HepG2 (cell line): ENCODE results near the gene KLHL35. TPM values are rescaled to one million over a fixed set of nuclear protein-coding genes. Genes with fewer than 3 reads are reported as not detected.

Experiments used
- AFF4 ChIP-seq: sonication (generic); formaldehyde crosslinking; IDR thresholded peaks from 2 replicates; pipeline ENCODE4 v1.4.0; 2020; ENCODE audit warnings: missing genetic modification reagents
- BCL6 ChIP-seq: IDR thresholded peaks from 2 replicates; pipeline ENCODE4 v1.6.1; 2016; ENCODE audit warnings: missing genetic modification reagents, missing compliant biosample characterization
- EZH2 ChIP-seq: conservative IDR thresholded peaks from 2 replicates; pipeline ENCODE4 v1.6.1; 2012; ENCODE audit warnings: mild to moderate bottlenecking, low read depth, low read length, moderate library complexity
- KDM3A ChIP-seq: IDR thresholded peaks from 2 replicates; pipeline ENCODE4 v1.6.1; 2018; ENCODE audit warnings: low read depth, missing compliant biosample characterization
- MEIS1 ChIP-seq: sonication (generic); formaldehyde crosslinking; IDR thresholded peaks from 2 replicates; pipeline ENCODE4 v1.9.0; 2021; ENCODE audit warnings: mild to moderate bottlenecking, missing genetic modification reagents, moderate library complexity, borderline replicate concordance
- RCOR2 ChIP-seq: IDR thresholded peaks from 2 replicates; pipeline ENCODE4 v1.6.1; 2016; ENCODE audit warnings: missing biosample characterization, missing genetic modification reagents
- RNF2 ChIP-seq: fragments of 450-650 bp; conservative IDR thresholded peaks from 2 replicates; pipeline ENCODE4 v1.6.1; 2016; ENCODE audit warnings: low read depth
- TSC22D2 ChIP-seq: sonication (generic); formaldehyde crosslinking; IDR thresholded peaks from 2 replicates; pipeline ENCODE4 v1.5.1; 2020; ENCODE audit warnings: missing genetic modification reagents, mild to moderate bottlenecking, borderline replicate concordance
- XRCC5 ChIP-seq: fragments of 200-400 bp; formaldehyde crosslinking; optimal IDR thresholded peaks from 2 replicates; pipeline ENCODE3; 2017; ENCODE audit warnings: mild to moderate bottlenecking, low read length
- ZBTB26 ChIP-seq: IDR thresholded peaks from 2 replicates; pipeline ENCODE4 v1.6.1; 2016; ENCODE audit warnings: missing compliant biosample characterization, missing genetic modification reagents, borderline replicate concordance
- ZBTB3 ChIP-seq: sonication (generic); formaldehyde crosslinking; IDR thresholded peaks from 2 replicates; pipeline ENCODE4 v1.4.0; 2020; ENCODE audit warnings: low read depth, mild to moderate bottlenecking, moderate library complexity, missing genetic modification reagents, borderline replicate concordance
- ZNF557 ChIP-seq: sonication (generic); formaldehyde crosslinking; IDR thresholded peaks from 2 replicates; pipeline ENCODE4 v1.4.0; 2020; ENCODE audit warnings: missing genetic modification reagents
- ZNF770 ChIP-seq: sonication (generic); formaldehyde crosslinking; IDR thresholded peaks from 2 replicates; pipeline ENCODE4 v1.5.0; 2020; ENCODE audit warnings: mild to moderate bottlenecking, missing genetic modification reagents
- ZNF841 ChIP-seq: sonication (generic); formaldehyde crosslinking; IDR thresholded peaks from 2 replicates; pipeline ENCODE4 v1.8.1; 2023; ENCODE audit warnings: missing genetic modification reagents, borderline replicate concordance
- ZSCAN22 ChIP-seq: sonication (generic); formaldehyde crosslinking; IDR thresholded peaks from 2 replicates; pipeline ENCODE4 v1.4.0; 2020; ENCODE audit warnings: mild to moderate bottlenecking, missing genetic modification reagents
- polyA plus RNA-seq, 8 experiments: library from polyadenylated mRNA; depleted of rRNA in 3 of 8; stranded (reverse) in 7 of 8; unstranded in 1 of 8; fragments of >200 nt; fragmentation: Illumina TruSeq in 4 of 8; extraction: Trizol in 4 of 8; gene quantifications; 2 replicates each; pipeline versions ENCODE4 v1.2.1 to v1.2.3, GENCODE V29; 2011 to 2016; ENCODE audit warnings: low read depth in 4 of 8, missing spikeins in 1 of 8, mixed read lengths in 1 of 8; ENCODE audit not compliant: insufficient read depth in 1 of 8
- total RNA-seq, 5 experiments: library from RNA; depleted of rRNA; stranded (reverse); fragments of >200 nt; fragmentation: Illumina TruSeq; extraction: Trizol; gene quantifications; 2 replicates each; pipeline ENCODE4 v1.2.3, GENCODE V29; 2016; ENCODE audit warnings: low read depth in 1 of 5
- TF ChIP-seq, protein P1 (sequence below): sonication (generic); formaldehyde crosslinking; IDR thresholded peaks from 2 replicates; pipeline ENCODE4 v1.4.0; 2020; ENCODE audit warnings: mild to moderate bottlenecking, missing genetic modification reagents
- TF ChIP-seq, protein P2 (sequence below): IDR thresholded peaks from 2 replicates; pipeline ENCODE4 v1.6.1; 2016; ENCODE audit warnings: mild to moderate bottlenecking

The KLHL35 gene
- total and polyA plus RNA-seq, 2 of the 13 experiments (the other 11 are each of a cell fraction or from before 2014, with no cell fraction given), result not detected

GRCh38 chr11:75399344-75400145 lies 33.5 kb downstream of the KLHL35 start, which contains the start of gene RPS3 (continued):
- TF ChIP-seq, protein P1, sequence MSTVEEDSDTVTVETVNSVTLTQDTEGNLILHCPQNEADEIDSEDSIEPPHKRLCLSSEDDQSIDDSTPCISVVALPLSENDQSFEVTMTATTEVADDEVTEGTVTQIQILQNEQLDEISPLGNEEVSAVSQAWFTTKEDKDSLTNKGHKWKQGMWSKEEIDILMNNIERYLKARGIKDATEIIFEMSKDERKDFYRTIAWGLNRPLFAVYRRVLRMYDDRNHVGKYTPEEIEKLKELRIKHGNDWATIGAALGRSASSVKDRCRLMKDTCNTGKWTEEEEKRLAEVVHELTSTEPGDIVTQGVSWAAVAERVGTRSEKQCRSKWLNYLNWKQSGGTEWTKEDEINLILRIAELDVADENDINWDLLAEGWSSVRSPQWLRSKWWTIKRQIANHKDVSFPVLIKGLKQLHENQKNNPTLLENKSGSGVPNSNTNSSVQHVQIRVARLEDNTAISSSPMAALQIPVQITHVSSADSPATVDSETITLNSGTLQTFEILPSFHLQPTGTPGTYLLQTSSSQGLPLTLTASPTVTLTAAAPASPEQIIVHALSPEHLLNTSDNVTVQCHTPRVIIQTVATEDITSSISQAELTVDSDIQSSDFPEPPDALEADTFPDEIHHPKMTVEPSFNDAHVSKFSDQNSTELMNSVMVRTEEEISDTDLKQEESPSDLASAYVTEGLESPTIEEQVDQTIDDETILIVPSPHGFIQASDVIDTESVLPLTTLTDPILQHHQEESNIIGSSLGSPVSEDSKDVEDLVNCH, result 0 out of 2 replicates have a peak, but pooled peaks have one; percentile 36
- TF ChIP-seq KDM3A (CRISPR knock-in tag) (peak; percentile 82; the same call in 1 of the 2 replicates), ZSCAN22 (CRISPR knock-in tag) (no peak), RNF2 (0 out of 2 replicates have a peak, but pooled peaks have one; percentile 53), ZNF841 (CRISPR knock-in tag) (peak; percentile 62; the same call in 1 of the 2 replicates), TSC22D2 (CRISPR knock-in tag) (peak; percentile 95), ZBTB3 (CRISPR knock-in tag) (0 out of 2 replicates have a peak, but pooled peaks have one; percentile 59), BCL6 (CRISPR knock-in tag) (peak; percentile 59), ZNF557 (CRISPR knock-in tag) (no peak), XRCC5 (peak; percentile 91), ZNF770 (CRISPR knock-in tag) (no peak), EZH2 (no peak), ZBTB26 (CRISPR knock-in tag) (no peak; the same call in 1 of the 2 replicates), RCOR2 (CRISPR knock-in tag) (no peak; the same call in 1 of the 2 replicates), MEIS1 (no peak), AFF4 (CRISPR knock-in tag) (peak; percentile 93; the same call in 1 of the 2 replicates)
- TF ChIP-seq, protein P2, sequence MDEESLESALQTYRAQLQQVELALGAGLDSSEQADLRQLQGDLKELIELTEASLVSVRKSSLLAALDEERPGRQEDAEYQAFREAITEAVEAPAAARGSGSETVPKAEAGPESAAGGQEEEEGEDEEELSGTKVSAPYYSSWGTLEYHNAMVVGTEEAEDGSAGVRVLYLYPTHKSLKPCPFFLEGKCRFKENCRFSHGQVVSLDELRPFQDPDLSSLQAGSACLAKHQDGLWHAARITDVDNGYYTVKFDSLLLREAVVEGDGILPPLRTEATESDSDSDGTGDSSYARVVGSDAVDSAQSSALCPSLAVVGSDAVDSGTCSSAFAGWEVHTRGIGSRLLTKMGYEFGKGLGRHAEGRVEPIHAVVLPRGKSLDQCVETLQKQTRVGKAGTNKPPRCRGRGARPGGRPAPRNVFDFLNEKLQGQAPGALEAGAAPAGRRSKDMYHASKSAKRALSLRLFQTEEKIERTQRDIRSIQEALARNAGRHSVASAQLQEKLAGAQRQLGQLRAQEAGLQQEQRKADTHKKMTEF, result peak; percentile 96
